Dermis blood vessel endothelial cell (primary cell): ENCODE measurements around the gene BACE2. TPM values are rescaled to one million over a fixed set of nuclear protein-coding genes. Genes with fewer than 3 reads are reported as not detected.
"Not testable (repeated sequence)": the region's sequence is repeated elsewhere in the genome, so short reads cannot be mapped to it uniquely, and the experiment has no call there.

Source experiments
- DNase-seq: peaks from one replicate; pipeline ENCODE4 v3.0.0; 2010
- total RNA-seq: library from RNA; depleted of rRNA; stranded (reverse); fragments of >200 nt; gene quantifications from 2 replicates; pipeline ENCODE4 v1.2.3, GENCODE V29; 2014

Gene BACE2
- total RNA-seq, 1 donor from 2014 or later: 696 TPM

- DNase-seq: no peak
These were observed 74.4 kb downstream of the BACE2 start for GRCh38 chr21:41242238-41242829.

GRCh38 chr21:41243107-41243506, 75.1 kb downstream of the BACE2 start:
- DNase-seq: no peak

GRCh38 chr21:41244266-41244880, 76.4 kb downstream of the BACE2 start:
- not testable (repeated sequence) for DNase-seq

GRCh38 chr21:41245509-41246135, 77.7 kb downstream of the BACE2 start:
- no peak for DNase-seq

GRCh38 chr21:41246808-41247207, 78.8 kb downstream of the BACE2 start:
- no peak for DNase-seq

GRCh38 chr21:41247561-41248545, 79.9 kb downstream of the BACE2 start:
- DNase-seq: peak; percentile 95

GRCh38 chr21:41249476-41249875, 81.5 kb downstream of the BACE2 start:
- no peak for DNase-seq

- DNase-seq: peak; percentile 90
These were observed 82.6 kb downstream of the BACE2 start for GRCh38 chr21:41250519-41250918.

GRCh38 chr21:41251961-41252642, 84.1 kb downstream of the BACE2 start:
- no peak for DNase-seq

- DNase-seq: peak; percentile 32
These were observed 86.2 kb downstream of the BACE2 start for GRCh38 chr21:41254090-41254700.

- DNase-seq: no peak
These were observed 87.2 kb downstream of the BACE2 start for GRCh38 chr21:41255190-41255589.

GRCh38 chr21:41256231-41256630, 88.3 kb downstream of the BACE2 start:
- not testable (repeated sequence) for DNase-seq

- DNase-seq: no peak
These were observed 89.1 kb downstream of the BACE2 start for GRCh38 chr21:41256771-41257702.

GRCh38 chr21:41258617-41259016, 90.7 kb downstream of the BACE2 start:
- no peak for DNase-seq

- no peak for DNase-seq
These were observed 92.5 kb downstream of the BACE2 start for GRCh38 chr21:41260428-41260827.

GRCh38 chr21:41267346-41267745, 99.4 kb downstream of the BACE2 start:
- DNase-seq: no peak

- no peak for DNase-seq
These were observed 101.6 kb downstream of the BACE2 start for GRCh38 chr21:41269535-41269934.

GRCh38 chr21:41277196-41277595, 109.2 kb downstream of the BACE2 start:
- no peak for DNase-seq

- no peak for DNase-seq
These were observed 109.9 kb downstream of the BACE2 start for GRCh38 chr21:41277846-41278245.

- DNase-seq: no peak
These were observed 112.4 kb downstream of the BACE2 start for GRCh38 chr21:41280115-41280919.
